H9 (cell line): Measurements from ENCODE around the gene MEGF9. TPM values are rescaled to one million over a fixed set of nuclear protein-coding genes. Genes with fewer than 3 reads are reported as not detected.

Experiments used
- DNase-seq: peaks from one replicate; pipeline ENCODE4 v3.0.0-alpha.2; 2017
- H2AFZ ChIP-seq: one replicate; pipeline ENCODE4 v1.6.1; 2013; ENCODE audit warnings: mild to moderate bottlenecking, low read length, control low read depth, moderate library complexity
- H2AK5ac ChIP-seq: 2 replicates; pipeline ENCODE4 v1.6.1; 2013; ENCODE audit warnings: low read length, control low read depth, mixed read lengths; ENCODE audit not compliant: insufficient read length
- H2BK120ac ChIP-seq: one replicate; pipeline ENCODE4 v1.6.1; 2013; ENCODE audit warnings: low read depth, mild to moderate bottlenecking, low read length, control low read depth, inconsistent platforms; ENCODE audit not compliant: poor library complexity, severe bottlenecking
- H2BK12ac ChIP-seq: 2 replicates; pipeline ENCODE4 v1.6.1; 2013; ENCODE audit warnings: low read length, control low read depth, mixed read lengths, low read depth; ENCODE audit not compliant: insufficient read length
- H2BK15ac ChIP-seq: 2 replicates; pipeline ENCODE4 v1.6.1; 2013; ENCODE audit warnings: low read depth, low read length, control low read depth
- H2BK20ac ChIP-seq: one replicate; pipeline ENCODE4 v1.6.1; 2013; ENCODE audit warnings: low read depth, mild to moderate bottlenecking, low read length, control low read depth, inconsistent platforms; ENCODE audit not compliant: poor library complexity, severe bottlenecking
- H2BK5ac ChIP-seq: 2 replicates; pipeline ENCODE4 v1.6.1; 2013; ENCODE audit warnings: low read length, control low read depth, mixed read lengths; ENCODE audit not compliant: insufficient read length
- H3K14ac ChIP-seq: 2 replicates; pipeline ENCODE4 v1.6.1; 2013; ENCODE audit warnings: low read length, control low read depth; ENCODE audit not compliant: insufficient read depth
- H3K18ac ChIP-seq: 2 replicates; pipeline ENCODE4 v1.6.1; 2013; ENCODE audit warnings: low read depth, mild to moderate bottlenecking, mixed read lengths, low read length, control low read depth; ENCODE audit not compliant: insufficient read length
- H3K23ac ChIP-seq: 2 replicates; pipeline ENCODE4 v1.6.1; 2013; ENCODE audit warnings: low read length, control low read depth, mixed read lengths, low read depth; ENCODE audit not compliant: insufficient read length
- H3K23me2 ChIP-seq: 2 replicates; pipeline ENCODE4 v1.6.1; 2013; ENCODE audit warnings: low read depth, mild to moderate bottlenecking, mixed read lengths, low read length, control low read depth; ENCODE audit not compliant: insufficient read length, poor library complexity, severe bottlenecking
- H3K27ac ChIP-seq: 2 replicates; pipeline ENCODE4 v1.5.1; 2013; ENCODE audit warnings: low read length, control low read depth, mixed read lengths, low read depth; ENCODE audit not compliant: insufficient read length
- H3K27me3 ChIP-seq: 2 replicates; pipeline ENCODE4 v1.6.1; 2013; ENCODE audit warnings: low read length, control low read depth, inconsistent platforms; ENCODE audit not compliant: insufficient read depth
- H3K4ac ChIP-seq: 2 replicates; pipeline ENCODE4 v1.6.1; 2013; ENCODE audit warnings: low read depth, mild to moderate bottlenecking, control low read depth, inconsistent platforms, low read length, moderate library complexity
- H3K4me1 ChIP-seq: 2 replicates; pipeline ENCODE4 v1.6.1; 2013; ENCODE audit warnings: low read length, control low read depth, inconsistent platforms; ENCODE audit not compliant: insufficient read depth
- H3K4me2 ChIP-seq: 2 replicates; pipeline ENCODE4 v1.6.1; 2013; ENCODE audit warnings: low read length, control low read depth, mixed read lengths; ENCODE audit not compliant: insufficient read length, insufficient read depth
- H3K56ac ChIP-seq: 2 replicates; pipeline ENCODE4 v1.6.1; 2013; ENCODE audit warnings: low read depth, mild to moderate bottlenecking, mixed read lengths, low read length, control low read depth; ENCODE audit not compliant: insufficient read length
- H3K79me1 ChIP-seq: 2 replicates; pipeline ENCODE4 v1.6.1; 2013; ENCODE audit warnings: low read depth, mild to moderate bottlenecking, moderate library complexity, low read length, control low read depth, inconsistent platforms; ENCODE audit not compliant: insufficient read depth, poor library complexity, severe bottlenecking
- H3K79me2 ChIP-seq: 2 replicates; pipeline ENCODE4 v1.6.1; 2013; ENCODE audit warnings: low read length, control low read depth, inconsistent platforms; ENCODE audit not compliant: insufficient read depth
- H3K9ac ChIP-seq: 2 replicates; pipeline ENCODE4 v1.6.1; 2013; ENCODE audit warnings: low read length, control low read depth, mixed read lengths; ENCODE audit not compliant: insufficient read length; ENCODE audit errors: extremely low read depth
- H3K9me3 ChIP-seq: one replicate; pipeline ENCODE4 v1.6.1; 2013; ENCODE audit warnings: low read depth, low read length, inconsistent platforms; ENCODE audit not compliant: control insufficient read depth
- H3T11ph ChIP-seq: one replicate; pipeline ENCODE4 v1.6.1; 2013; ENCODE audit warnings: mild to moderate bottlenecking, low read length, control low read depth, inconsistent platforms
- H4K20me1 ChIP-seq: one replicate; pipeline ENCODE4 v1.6.1; 2013; ENCODE audit not compliant: control insufficient read depth, insufficient read length, insufficient read depth
- H4K5ac ChIP-seq: 2 replicates; pipeline ENCODE4 v1.6.1; 2013; ENCODE audit warnings: low read depth, mild to moderate bottlenecking, mixed read lengths, low read length, control low read depth; ENCODE audit not compliant: insufficient read length
- H4K8ac ChIP-seq: replicated peaks from 2 replicates; pipeline ENCODE4 v1.6.1; 2013; ENCODE audit warnings: low read length, control low read depth, mixed read lengths, low read depth; ENCODE audit not compliant: insufficient read length
- H4K91ac ChIP-seq: 2 replicates; pipeline ENCODE4 v1.6.1; 2013; ENCODE audit warnings: low read depth, mild to moderate bottlenecking, moderate library complexity, mixed read lengths, low read length, control low read depth; ENCODE audit not compliant: insufficient read length
- H3K27ac Mint-ChIP-seq, 3 experiments: 2 replicates in 2 of 3; 3 replicates in 1 of 3; pipeline ENCODE4 v1.8.0; 2020 to 2021; ENCODE audit warnings: mixed read lengths in 3 of 3, mild to moderate bottlenecking in 1 of 3, moderate library complexity in 1 of 3
- H3K27me3 Mint-ChIP-seq: 2 replicates; pipeline ENCODE4 v1.8.0; 2021; ENCODE audit warnings: low read depth, mild to moderate bottlenecking, moderate library complexity, mixed read lengths
- H3K36me3 Mint-ChIP-seq, 3 experiments: 2 replicates in 2 of 3; 3 replicates in 1 of 3; pipeline ENCODE4 v1.8.0; 2020 to 2021; ENCODE audit warnings: low read depth in 3 of 3, mixed read lengths in 3 of 3; ENCODE audit not compliant: insufficient read depth in 1 of 3
- H3K4me1 Mint-ChIP-seq, 2 experiments: 2 replicates each; pipeline ENCODE4 v1.8.0; 2020; ENCODE audit warnings: mixed read lengths in 2 of 2
- H3K4me3 Mint-ChIP-seq, 2 experiments: 2 replicates in 1 of 2; 3 replicates in 1 of 2; pipeline ENCODE4 v1.8.0; 2020 to 2021; ENCODE audit warnings: mild to moderate bottlenecking in 2 of 2, mixed read lengths in 2 of 2, moderate library complexity in 1 of 2
- H3K9me3 Mint-ChIP-seq, 2 experiments: 2 replicates in 1 of 2; 3 replicates in 1 of 2; pipeline ENCODE4 v1.8.0; 2020; ENCODE audit warnings: mild to moderate bottlenecking in 2 of 2, mixed read lengths in 2 of 2, moderate library complexity in 1 of 2
- WGBS: extraction: QIAGEN DNeasy Blood & Tissue Kit; methylation state at CpG from one replicate; pipeline ENCODE4 v1.1.7; 2013; ENCODE audit warnings: missing lambda C conversion rate, low lambda C conversion rate, mixed read lengths; ENCODE audit not compliant: insufficient read length; ENCODE audit errors: extremely low coverage; 5-methylcytosine and 5-hydroxymethylcytosine counted together
- total RNA-seq: library from RNA; stranded (reverse); gene quantifications from 2 replicates; pipeline ENCODE4 v1.2.1, GENCODE V29; 2021
- TF ChIP-seq, protein P1 (sequence below): fragments of 200-600 bp; sonication (generic); conservative IDR thresholded peaks from 3 replicates; pipeline ENCODE4 v1.8.0; 2021; ENCODE audit warnings: antibody characterized with exemption, mild to moderate bottlenecking

The MEGF9 gene
- total RNA-seq, 1 experiment from 2014 or later, result 0.94 TPM

DNA sequence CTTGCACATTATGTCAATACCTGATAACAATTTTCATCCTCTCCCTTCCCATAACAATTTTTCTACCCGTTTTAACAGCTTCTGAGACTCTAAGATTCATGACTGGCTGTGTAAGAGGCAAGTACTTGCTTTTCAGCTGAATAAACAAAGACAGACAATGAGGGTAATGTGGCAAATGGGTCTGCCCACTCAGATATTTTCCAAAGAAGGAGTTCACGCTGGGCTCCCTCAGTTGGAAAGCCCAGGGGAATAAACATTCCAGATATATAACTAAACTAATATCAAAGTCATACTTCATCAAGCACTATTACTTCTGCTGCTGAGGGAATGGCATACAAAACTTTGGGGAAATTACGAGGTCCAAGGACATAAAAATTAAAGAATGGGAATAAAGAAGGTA, 24.4 kb downstream of the MEGF9 start:
- H4K20me1 ChIP-seq, result no peaks in the 10 kb centered on the region

More for the DNA sequence above, 24.4 kb downstream of the MEGF9 start:
- no peak overlapping the region for H3K4me2 ChIP-seq
- H4K91ac ChIP-seq, result no peak overlapping the region
- no peak overlapping the region for H3K14ac ChIP-seq
- H3K27me3 Mint-ChIP-seq, result no peaks in the 10 kb centered on the region; the same call in none of the 2 replicates
- TF ChIP-seq, protein P1, sequence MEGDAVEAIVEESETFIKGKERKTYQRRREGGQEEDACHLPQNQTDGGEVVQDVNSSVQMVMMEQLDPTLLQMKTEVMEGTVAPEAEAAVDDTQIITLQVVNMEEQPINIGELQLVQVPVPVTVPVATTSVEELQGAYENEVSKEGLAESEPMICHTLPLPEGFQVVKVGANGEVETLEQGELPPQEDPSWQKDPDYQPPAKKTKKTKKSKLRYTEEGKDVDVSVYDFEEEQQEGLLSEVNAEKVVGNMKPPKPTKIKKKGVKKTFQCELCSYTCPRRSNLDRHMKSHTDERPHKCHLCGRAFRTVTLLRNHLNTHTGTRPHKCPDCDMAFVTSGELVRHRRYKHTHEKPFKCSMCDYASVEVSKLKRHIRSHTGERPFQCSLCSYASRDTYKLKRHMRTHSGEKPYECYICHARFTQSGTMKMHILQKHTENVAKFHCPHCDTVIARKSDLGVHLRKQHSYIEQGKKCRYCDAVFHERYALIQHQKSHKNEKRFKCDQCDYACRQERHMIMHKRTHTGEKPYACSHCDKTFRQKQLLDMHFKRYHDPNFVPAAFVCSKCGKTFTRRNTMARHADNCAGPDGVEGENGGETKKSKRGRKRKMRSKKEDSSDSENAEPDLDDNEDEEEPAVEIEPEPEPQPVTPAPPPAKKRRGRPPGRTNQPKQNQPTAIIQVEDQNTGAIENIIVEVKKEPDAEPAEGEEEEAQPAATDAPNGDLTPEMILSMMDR, result no peak
- H3K9ac ChIP-seq, result no peak overlapping the region
- H3K4ac ChIP-seq, result no peak overlapping the region
- H4K8ac ChIP-seq, result no peak overlapping the region
- H3K27ac Mint-ChIP-seq, result no peak overlapping the region
- no peak overlapping the region for H3K23ac ChIP-seq
- H2BK15ac ChIP-seq, result no peak overlapping the region
- H2BK120ac ChIP-seq, result no peak overlapping the region
- peaks cover 0 to 3% of the 10 kb centered on the region in 2 experiments; a peak in 1 of 5 replicates for H3K9me3 Mint-ChIP-seq
- no peak overlapping the region for H3K56ac ChIP-seq
- no peak overlapping the region for H3K18ac ChIP-seq
- peaks cover 61% of the 10 kb centered on the region for H3K27me3 ChIP-seq
- H3K4me1 Mint-ChIP-seq, result peaks cover 12 to 14% of the 10 kb centered on the region in 2 experiments
- no peak overlapping the region for H2AFZ ChIP-seq
- no peaks in the 10 kb centered on the region for H3K79me2 ChIP-seq
- H2BK12ac ChIP-seq, result no peak overlapping the region
- H3K4me3 Mint-ChIP-seq, result no peak overlapping the region
- no peak overlapping the region for H3T11ph ChIP-seq
- no peak overlapping the region for H2BK20ac ChIP-seq
- H2BK5ac ChIP-seq, result no peak overlapping the region
- H2AK5ac ChIP-seq, result no peak overlapping the region
- H3K23me2 ChIP-seq, result no peaks in the 10 kb centered on the region
- DNase-seq, result no peak
- H3K27ac ChIP-seq, result no peak overlapping the region
- no peaks in the 10 kb centered on the region for H3K36me3 Mint-ChIP-seq
- no peaks in the 10 kb centered on the region for H3K79me1 ChIP-seq
- peaks cover 3% of the 10 kb centered on the region; the same call in 1 of the 2 replicates for H3K4me1 ChIP-seq
- WGBS, result 100% methylated on average over 1 of the region's 3 CpGs
- no peak overlapping the region for H4K5ac ChIP-seq
- H3K9me3 ChIP-seq, result no peaks in the 10 kb centered on the region
